Mucosa of descending colon (tissue), 3 donors: ENCODE data around the gene TSPAN33. TPM values are rescaled to one million over a fixed set of nuclear protein-coding genes. Genes with fewer than 3 reads are reported as not detected.
A peak's percentile ranks its signal among the peaks of the same experiment; 100 is the strongest.

ENCODE experiments used
- ATAC-seq: fragments of 200-7000 bp; cut with Tn5 transposase; one replicate; pipeline ENCODE4 v1.9.1; 2020; ENCODE audit warnings: mild to moderate bottlenecking, moderate library complexity
- DNase-seq, 3 donors: peaks; one replicate each; pipeline ENCODE4 v3.0.0-alpha.2; 2020
- H3K36me3 ChIP-seq: fragments of 200-600 bp; one replicate; pipeline ENCODE4 v1.8.0; 2021; ENCODE audit warnings: low read depth, mild to moderate bottlenecking
- H3K4me1 ChIP-seq: fragments of 200-600 bp; one replicate; pipeline ENCODE4 v1.8.0; 2021; ENCODE audit warnings: low read depth, mild to moderate bottlenecking
- H3K4me3 ChIP-seq: fragments of 200-600 bp; one replicate; pipeline ENCODE4 v1.8.0; 2021; ENCODE audit warnings: mild to moderate bottlenecking
- H3K9me3 ChIP-seq: fragments of 200-600 bp; one replicate; pipeline ENCODE4 v1.8.0; 2021; ENCODE audit warnings: mild to moderate bottlenecking
- CTCF ChIP-seq: fragments of 200-600 bp; IDR thresholded peaks from one replicate; pipeline ENCODE4 v1.8.0; 2022; ENCODE audit warnings: antibody characterized with exemption, mild to moderate bottlenecking
- intact Hi-C, 2 donors: fragments of 100-400 bp; cut with DNase I in 1 of 2; cut with micrococcal nuclease in 1 of 2; formaldehyde crosslinking; loops; one replicate each; pipeline versions ENCODE4 v1.11.0 to v1.11.1; 2022; cut with DNase I, micrococcal nuclease
- total RNA-seq, 3 donors: library from RNA; stranded (reverse); fragmentation: NEBNext Ultra II Directional in 2 of 3; extraction: Animal tissue kit (Norgen Biotek cat#: 25700) in 2 of 3; gene quantifications; one replicate each; pipeline versions ENCODE4 v1.2.1 to v1.2.4, GENCODE V29; 2021 to 2023
- donor health status: DM: no; HTN: no; CAD: no; lungs with moderate emphysema.
- donor health status: DM: no; HTN: no; CAD: no.
- donor health status: DM: no; HTN: yes; CAD: no.

The TSPAN33 gene
- total RNA-seq, 3 donors from 2014 or later = 9.8 to 15.1 (median 10.0) TPM

GRCh38 chr7:129103561-129104324, 40.8 kb upstream of the TSPAN33 start:
- H3K4me1 ChIP-seq = peaks cover 14% of the 10 kb centered on the region
- no peak for TF ChIP-seq CTCF
- no peaks in the 10 kb centered on the region for H3K9me3 ChIP-seq
- no peaks in the 10 kb centered on the region for H3K36me3 ChIP-seq
- intact Hi-C loops = no loop called here
- no peak for DNase-seq
- no peak overlapping the region for H3K4me3 ChIP-seq
- no peak for ATAC-seq

GRCh38 chr7:129108581-129108980, 35.9 kb upstream of the TSPAN33 start:
- H3K4me3 ChIP-seq = no peak overlapping the region
- ATAC-seq (no peak), DNase-seq (no peak)
- H3K4me1 ChIP-seq = no peaks in the 10 kb centered on the region
- intact Hi-C loops = no loop called here
- no peaks in the 10 kb centered on the region for H3K36me3 ChIP-seq
- TF ChIP-seq CTCF = no peak
- no peaks in the 10 kb centered on the region for H3K9me3 ChIP-seq

- ATAC-seq (peak; percentile 34), DNase-seq (no peak)
- no peaks in the 10 kb centered on the region for H3K4me1 ChIP-seq
- TF ChIP-seq CTCF = no peak
- no peaks in the 10 kb centered on the region for H3K9me3 ChIP-seq
- H3K36me3 ChIP-seq = no peaks in the 10 kb centered on the region
- no peak overlapping the region for H3K4me3 ChIP-seq
- intact Hi-C loops = no loop called here
Observed at GRCh38 chr7:129110258-129110981, 34.1 kb upstream of the TSPAN33 start.

GRCh38 chr7:129110982-129111376, 33.5 kb upstream of the TSPAN33 start:
- H3K4me3 ChIP-seq = no peak overlapping the region
- H3K4me1 ChIP-seq = no peaks in the 10 kb centered on the region
- no peaks in the 10 kb centered on the region for H3K9me3 ChIP-seq
- ATAC-seq = no peak
- no peak for DNase-seq
- no peak for TF ChIP-seq CTCF
- H3K36me3 ChIP-seq = no peaks in the 10 kb centered on the region
- intact Hi-C loops = no loop called here

GRCh38 chr7:129115676-129116075, 28.8 kb upstream of the TSPAN33 start:
- no peak for TF ChIP-seq CTCF
- intact Hi-C loops = no loop called here
- no peaks in the 10 kb centered on the region for H3K36me3 ChIP-seq
- DNase-seq (no peak), ATAC-seq (no peak)
- no peaks in the 10 kb centered on the region for H3K9me3 ChIP-seq
- no peaks in the 10 kb centered on the region for H3K4me1 ChIP-seq
- H3K4me3 ChIP-seq = no peak overlapping the region
